CD14-positive monocyte (primary cell): ENCODE data around the gene DPH5. TPM values are rescaled to one million over a fixed set of nuclear protein-coding genes. Genes with fewer than 3 reads are reported as not detected.

Experiments
- DNase-seq, 3 donors: peaks; one replicate each; pipeline ENCODE4 v3.0.0-alpha.2; 2011 to 2022
- H2AFZ ChIP-seq: 2 replicates; pipeline ENCODE4 v1.6.0; 2012; ENCODE audit warnings: mild to moderate bottlenecking, low read depth, low read length, inconsistent platforms; ENCODE audit not compliant: insufficient read depth, poor library complexity, severe bottlenecking
- H3K27ac ChIP-seq, 2 donors: 1 replicate in 1 of 2; 2 replicates in 1 of 2; pipeline ENCODE4 v1.5.1; 2012 to 2013; ENCODE audit warnings: low read length in 2 of 2, control low read depth in 1 of 2, inconsistent platforms in 1 of 2, low read depth in 1 of 2, mild to moderate bottlenecking in 1 of 2
- H3K27me3 ChIP-seq, 2 donors: one replicate each; pipeline versions ENCODE4 v1.6.0 to v1.6.1; 2011 to 2013; ENCODE audit warnings: low read length in 2 of 2; ENCODE audit not compliant: control insufficient read depth in 2 of 2, insufficient read depth in 2 of 2
- H3K36me3 ChIP-seq, 2 donors: replicated peaks in 1 of 2; 1 replicate in 1 of 2; 2 replicates in 1 of 2; pipeline versions ENCODE4 v1.5.1 to v1.6.1; 2012 to 2013; ENCODE audit warnings: low read length in 2 of 2, control low read depth in 1 of 2, inconsistent platforms in 1 of 2, mild to moderate bottlenecking in 1 of 2; ENCODE audit not compliant: insufficient read depth in 2 of 2, control insufficient read depth in 1 of 2
- H3K4me1 ChIP-seq, 2 donors: 1 replicate in 1 of 2; 2 replicates in 1 of 2; pipeline versions ENCODE4 v1.5.1 to v1.6.1; 2012 to 2013; ENCODE audit warnings: low read length in 2 of 2, control low read depth in 1 of 2, inconsistent platforms in 1 of 2, mild to moderate bottlenecking in 1 of 2, moderate library complexity in 1 of 2; ENCODE audit not compliant: insufficient read depth in 2 of 2, control insufficient read depth in 1 of 2
- H3K4me2 ChIP-seq: replicated peaks from 2 replicates; pipeline ENCODE3; 2012; ENCODE audit warnings: low read length, moderate library complexity, mild to moderate bottlenecking; ENCODE audit not compliant: poor library complexity, severe bottlenecking; ENCODE audit errors: extremely low read depth
- H3K4me3 ChIP-seq, 3 experiments: fragments of 200-600 bp in 1 of 3; sonication (generic) in 1 of 3; replicated peaks in 1 of 3; 1 replicate in 2 of 3; 2 replicates in 1 of 3; pipeline ENCODE4 v1.5.1; 2011 to 2013; ENCODE audit warnings: low read length in 3 of 3, mild to moderate bottlenecking in 3 of 3, control low read depth in 2 of 3, low read depth in 2 of 3, inconsistent platforms in 1 of 3, moderate library complexity in 1 of 3
- H3K79me2 ChIP-seq: 2 replicates; pipeline ENCODE4 v1.6.0; 2012; ENCODE audit warnings: mild to moderate bottlenecking, control low read depth, inconsistent platforms, low read length, moderate library complexity; ENCODE audit not compliant: insufficient read depth
- H3K9ac ChIP-seq: 2 replicates; pipeline ENCODE4 v1.6.0; 2017; ENCODE audit warnings: low read length, mild to moderate bottlenecking; ENCODE audit not compliant: insufficient read depth, poor library complexity, severe bottlenecking
- H3K9me3 ChIP-seq, 2 donors: replicated peaks in 1 of 2; 1 replicate in 1 of 2; 2 replicates in 1 of 2; pipeline versions ENCODE4 v1.5.1 to v1.6.1; 2012 to 2013; ENCODE audit warnings: low read length in 2 of 2, control low read depth in 1 of 2; ENCODE audit not compliant: control insufficient read depth in 1 of 2, insufficient read depth in 1 of 2
- H4K20me1 ChIP-seq: 2 replicates; pipeline ENCODE4 v1.6.0; 2012; ENCODE audit warnings: mild to moderate bottlenecking, low read length, control low read depth, moderate library complexity; ENCODE audit not compliant: insufficient read depth
- H3K27ac Mint-ChIP-seq, 7 donors: one replicate each; pipeline ENCODE4 v1.8.0; 2020; ENCODE audit warnings: mild to moderate bottlenecking in 7 of 7, mixed read lengths in 7 of 7, moderate library complexity in 6 of 7, inconsistent platforms in 2 of 7
- H3K27me3 Mint-ChIP-seq, 3 donors: one replicate each; pipeline ENCODE4 v1.8.0; 2021 to 2022; ENCODE audit warnings: low read depth in 3 of 3, mild to moderate bottlenecking in 3 of 3, mixed read lengths in 3 of 3, moderate library complexity in 3 of 3, inconsistent platforms in 1 of 3
- H3K36me3 Mint-ChIP-seq, 2 donors: one replicate each; pipeline ENCODE4 v1.8.0; 2020; ENCODE audit warnings: mixed read lengths in 2 of 2, inconsistent platforms in 1 of 2, mild to moderate bottlenecking in 1 of 2
- H3K4me1 Mint-ChIP-seq: one replicate; pipeline ENCODE4 v1.8.0; 2020; ENCODE audit warnings: mild to moderate bottlenecking, mixed read lengths
- H3K4me3 Mint-ChIP-seq, 2 donors: one replicate each; pipeline ENCODE4 v1.8.0; 2020; ENCODE audit warnings: mild to moderate bottlenecking in 2 of 2, mixed read lengths in 2 of 2, moderate library complexity in 1 of 2
- H3K9me3 Mint-ChIP-seq, 7 donors: one replicate each; pipeline ENCODE4 v1.8.0; 2020 to 2022; ENCODE audit warnings: mixed read lengths in 7 of 7, mild to moderate bottlenecking in 6 of 7, moderate library complexity in 6 of 7, inconsistent platforms in 2 of 7
- WGBS: methylation state at CpG from one replicate; pipeline ENCODE4 v1.1.5; 2013; ENCODE audit warnings: missing lambda C conversion rate; ENCODE audit not compliant: insufficient coverage; 5-methylcytosine and 5-hydroxymethylcytosine counted together
- intact Hi-C, 2 donors: fragments of 100-400 bp; cut with micrococcal nuclease; formaldehyde crosslinking; loops; one replicate each; pipeline versions ENCODE4 v1.15.0 to v1.15.1; 2023
- polyA plus RNA-seq, 3 donors: library from polyadenylated mRNA; depleted of rRNA in 1 of 3; unstranded in 2 of 3; stranded (reverse) in 1 of 3; fragments of 300-500 nt in 2 of 3; fragments of >200 nt in 1 of 3; fragmentation: Illumina TruSeq in 2 of 3; gene quantifications; 1 replicate in 2 of 3; 2 replicates in 1 of 3; pipeline ENCODE4 v1.2.3, GENCODE V29; 2012 to 2021
- TF ChIP-seq, protein P1 (sequence below): fragments of 200-600 bp; IDR thresholded peaks from one replicate; pipeline ENCODE4 v1.8.0; 2022; ENCODE audit warnings: antibody characterized with exemption, mild to moderate bottlenecking

DPH5 gene
- polyA plus RNA-seq, 3 donors, result 10.3 to 14.3 (median 12.0) TPM

DNA sequence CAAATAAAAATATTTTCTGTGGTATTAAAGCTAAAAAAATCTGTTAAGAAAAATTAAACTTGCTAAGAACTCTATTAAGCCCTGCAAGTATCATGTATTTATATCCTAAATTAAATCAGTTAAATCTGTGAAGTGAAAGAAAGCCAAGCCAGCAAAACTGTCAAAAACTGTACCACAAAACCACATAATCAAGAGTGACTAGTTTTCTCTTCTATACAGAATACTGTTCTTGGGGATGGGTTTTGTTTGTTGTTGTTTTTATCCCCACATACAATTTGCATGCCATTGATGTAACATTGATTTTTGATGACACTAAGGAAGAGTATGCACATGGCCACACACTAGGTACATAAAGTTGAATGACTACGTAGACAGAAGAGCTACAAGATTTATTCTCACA lies 20.4 kb downstream of the DPH5 start:
- H3K4me2 ChIP-seq, result peak overlapping the region; percentile 49
- TF ChIP-seq, protein P1, sequence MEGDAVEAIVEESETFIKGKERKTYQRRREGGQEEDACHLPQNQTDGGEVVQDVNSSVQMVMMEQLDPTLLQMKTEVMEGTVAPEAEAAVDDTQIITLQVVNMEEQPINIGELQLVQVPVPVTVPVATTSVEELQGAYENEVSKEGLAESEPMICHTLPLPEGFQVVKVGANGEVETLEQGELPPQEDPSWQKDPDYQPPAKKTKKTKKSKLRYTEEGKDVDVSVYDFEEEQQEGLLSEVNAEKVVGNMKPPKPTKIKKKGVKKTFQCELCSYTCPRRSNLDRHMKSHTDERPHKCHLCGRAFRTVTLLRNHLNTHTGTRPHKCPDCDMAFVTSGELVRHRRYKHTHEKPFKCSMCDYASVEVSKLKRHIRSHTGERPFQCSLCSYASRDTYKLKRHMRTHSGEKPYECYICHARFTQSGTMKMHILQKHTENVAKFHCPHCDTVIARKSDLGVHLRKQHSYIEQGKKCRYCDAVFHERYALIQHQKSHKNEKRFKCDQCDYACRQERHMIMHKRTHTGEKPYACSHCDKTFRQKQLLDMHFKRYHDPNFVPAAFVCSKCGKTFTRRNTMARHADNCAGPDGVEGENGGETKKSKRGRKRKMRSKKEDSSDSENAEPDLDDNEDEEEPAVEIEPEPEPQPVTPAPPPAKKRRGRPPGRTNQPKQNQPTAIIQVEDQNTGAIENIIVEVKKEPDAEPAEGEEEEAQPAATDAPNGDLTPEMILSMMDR, result no peak
- H3K27me3 Mint-ChIP-seq, result peaks cover 0 to 1% (median 0%) of the 10 kb centered on the region in 3 donors
- peak overlapping the region in 1 of 2 donors; percentile 67 for H3K27ac ChIP-seq
- peaks cover 51% of the 10 kb centered on the region for H3K4me1 Mint-ChIP-seq
- peaks cover 38 to 58% of the 10 kb centered on the region in 2 donors for H3K4me1 ChIP-seq
- DNase-seq, result no peak
- H3K27me3 ChIP-seq, result no peaks in the 10 kb centered on the region
- peak overlapping the region in 1 of 2 donors; percentile 57 for H3K4me3 Mint-ChIP-seq
- no CpG with 5 or more reads among the region's 1 CpG for WGBS
- peak overlapping the region in 3 of 7 donors; percentile 60 to 85 (median 60) for H3K27ac Mint-ChIP-seq
- H3K4me3 ChIP-seq, result no peak overlapping the region
- peaks cover 13 to 16% of the 10 kb centered on the region in 2 donors for H3K36me3 Mint-ChIP-seq
- no peak overlapping the region for H2AFZ ChIP-seq
- H3K79me2 ChIP-seq, result no peaks in the 10 kb centered on the region
- no peaks in the 10 kb centered on the region for H3K9me3 ChIP-seq
- no peaks in the 10 kb centered on the region for H3K9me3 Mint-ChIP-seq
- H4K20me1 ChIP-seq, result no peaks in the 10 kb centered on the region
- H3K36me3 ChIP-seq, result peaks cover 0 to 1% of the 10 kb centered on the region in 2 donors
- intact Hi-C loops, result no loop called here
- H3K9ac ChIP-seq, result no peak overlapping the region

DNA sequence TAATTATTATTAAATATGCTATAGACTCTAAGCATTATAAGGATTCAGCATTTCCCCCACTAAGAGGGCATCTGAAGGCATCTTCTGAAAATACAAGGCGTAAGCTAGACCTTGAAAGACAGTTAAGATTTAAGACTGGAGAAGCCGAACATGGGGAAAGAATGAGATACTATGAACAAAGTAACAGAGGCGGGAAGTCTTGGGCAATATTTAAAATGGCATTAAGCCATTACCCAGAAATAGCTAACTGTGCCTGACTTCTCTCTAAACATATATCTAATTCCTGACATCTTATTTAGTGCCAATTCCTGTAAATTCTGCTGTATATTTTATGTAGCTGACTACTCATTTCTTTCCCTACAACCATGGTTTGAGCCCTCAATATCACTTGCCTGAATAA lies 20.9 kb downstream of the DPH5 start:
- Histone ChIP-seq H3K4me1 (peaks cover 38 to 58% of the 10 kb centered on the region in 2 donors), H3K9ac (peak overlapping the region; percentile 29), H2AFZ (no peak overlapping the region), H3K36me3 (peaks cover 0 to 3% of the 10 kb centered on the region in 2 donors), H3K79me2 (no peaks in the 10 kb centered on the region), H3K9me3 (no peaks in the 10 kb centered on the region), H3K27ac (peak overlapping the region in 1 of 2 donors; percentile 67), H3K4me2 (peak overlapping the region; percentile 49), H4K20me1 (no peaks in the 10 kb centered on the region), H3K4me3 (peak overlapping the region in 1 of 3 experiments; percentile 41), H3K27me3 (no peaks in the 10 kb centered on the region)
- no CpG with 5 or more reads among the region's 3 CpGs for WGBS
- Mint-ChIP-seq H3K9me3 (no peaks in the 10 kb centered on the region), H3K4me3 (peak overlapping the region in 1 of 2 donors; percentile 57), H3K27ac (peak overlapping the region; percentile 52 to 85 (median 69)), H3K27me3 (peaks cover 0 to 1% (median 0%) of the 10 kb centered on the region in 3 donors), H3K36me3 (peaks cover 13% of the 10 kb centered on the region in 2 donors), H3K4me1 (peaks cover 51% of the 10 kb centered on the region)
- TF ChIP-seq, protein P1, result no peak
- DNase-seq, result peak; percentile 19 to 59 (median 27)
- intact Hi-C loops, result no loop called here
